Measurements from ENCODE around the gene MEX3A.
"Not testable (repeated sequence)": the region's sequence is repeated elsewhere in the genome, so short reads cannot be mapped to it uniquely, and the experiment has no call there.

Gene MEX3A

DNA sequence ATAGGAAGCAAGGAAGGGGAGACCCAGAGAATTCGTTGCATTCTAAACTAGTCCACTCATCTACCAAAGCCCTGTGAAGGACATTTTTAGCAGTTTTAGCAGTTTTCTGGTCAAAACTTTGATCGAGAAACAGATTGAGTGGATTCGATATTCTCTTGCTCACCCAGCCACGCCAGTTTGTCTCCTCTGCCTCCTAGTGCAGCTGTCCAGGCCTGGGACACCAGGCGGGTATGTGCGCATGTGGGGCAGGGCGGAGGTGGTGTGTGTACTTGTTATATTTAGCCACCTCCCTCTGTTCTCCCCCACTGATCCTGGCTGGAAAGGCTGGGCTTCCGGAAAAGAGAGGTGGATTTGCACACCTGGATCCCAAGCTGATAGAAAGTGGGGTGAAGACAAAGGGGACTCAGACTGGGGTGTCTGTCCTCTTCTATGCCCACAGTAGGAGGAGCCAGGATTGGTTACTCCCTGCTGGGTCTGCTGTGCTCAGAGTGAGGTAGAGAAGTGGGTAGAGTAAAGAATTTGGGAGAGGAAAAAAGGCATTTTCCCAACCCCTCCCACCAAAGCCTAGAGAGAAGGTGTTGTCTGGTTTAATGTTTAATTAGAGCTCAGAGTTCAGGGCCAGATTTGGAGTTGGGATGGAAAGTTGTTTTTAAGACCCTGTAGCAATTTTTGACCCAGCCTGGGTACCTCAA is 36.1 kb upstream of the MEX3A start:
- no peak for DNase-seq (ENCODE audit: low read depth in 2 of 2)

GRCh38 chr1:156117414-156118176 is 35.3 kb upstream of the MEX3A start:
- DNase-seq (ENCODE audit: low read depth in 2 of 2): no peak

- not testable (repeated sequence) for DNase-seq (ENCODE audit: low read depth in 2 of 2)
Measured at GRCh38 chr1:156116731-156117130, 34.5 kb upstream of the MEX3A start.

- no peak for DNase-seq (ENCODE audit: low read depth in 2 of 2)
Measured at GRCh38 chr1:156115514-156116374, 33.5 kb upstream of the MEX3A start.

- no peak for DNase-seq (ENCODE audit: low read depth in 2 of 2)
Measured at GRCh38 chr1:156114919-156115513, 32.8 kb upstream of the MEX3A start.

- peak; percentile 65 to 72 for DNase-seq (ENCODE audit: low read depth in 2 of 2)
Measured at GRCh38 chr1:156114101-156114918, 32.0 kb upstream of the MEX3A start, which contains the start of gene LMNA. LMNA (plus strand) TSS chr1:156114711; CDS start chr1:156114919, 208 bp downstream.

GRCh38 chr1:156113282-156113950 is 31.2 kb upstream of the MEX3A start:
- no peak for DNase-seq (ENCODE audit: low read depth in 2 of 2)

DNA sequence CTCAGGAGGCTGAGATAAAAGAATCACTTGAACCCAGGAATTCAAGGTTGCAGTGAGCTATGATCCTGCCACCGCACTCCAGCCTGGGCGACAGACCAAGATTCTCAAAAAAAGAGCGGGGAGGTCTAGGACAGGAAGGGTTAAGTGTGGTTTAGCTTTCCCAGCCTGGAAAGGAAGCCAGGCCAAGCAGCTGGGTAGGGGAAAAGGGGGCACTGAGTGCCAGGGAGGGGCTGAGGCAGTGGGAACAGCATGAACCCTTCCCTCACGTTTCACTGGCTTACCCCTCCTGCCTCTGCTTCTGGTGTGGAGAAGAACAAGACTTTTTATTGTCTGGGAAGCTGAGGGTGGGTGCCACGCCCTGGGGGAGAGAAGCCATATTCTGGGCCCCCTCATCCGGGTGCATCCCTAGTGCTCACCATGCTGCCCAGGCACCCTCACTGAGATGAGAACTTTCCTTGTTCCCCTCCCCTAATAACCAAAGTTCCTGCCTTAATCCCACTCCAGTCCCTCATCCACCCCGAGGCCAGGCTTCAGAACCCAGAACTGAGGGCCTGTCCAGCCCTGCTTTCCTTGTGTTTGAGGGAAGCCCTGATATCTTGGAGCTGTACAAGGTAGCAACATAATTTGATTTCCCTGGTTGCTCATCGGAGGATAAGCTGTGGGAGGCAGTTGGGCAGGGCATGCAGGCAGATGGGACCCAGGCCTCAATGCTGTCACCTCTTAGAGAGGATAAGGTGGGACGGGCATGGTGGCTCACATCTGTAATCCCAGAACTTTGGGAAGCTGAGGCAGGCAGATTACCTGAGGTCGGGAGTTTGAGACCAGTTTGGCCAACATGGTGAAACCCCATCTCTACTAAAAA is 30.2 kb upstream of the MEX3A start:
- no peak for DNase-seq (ENCODE audit: low read depth in 2 of 2)

DNA sequence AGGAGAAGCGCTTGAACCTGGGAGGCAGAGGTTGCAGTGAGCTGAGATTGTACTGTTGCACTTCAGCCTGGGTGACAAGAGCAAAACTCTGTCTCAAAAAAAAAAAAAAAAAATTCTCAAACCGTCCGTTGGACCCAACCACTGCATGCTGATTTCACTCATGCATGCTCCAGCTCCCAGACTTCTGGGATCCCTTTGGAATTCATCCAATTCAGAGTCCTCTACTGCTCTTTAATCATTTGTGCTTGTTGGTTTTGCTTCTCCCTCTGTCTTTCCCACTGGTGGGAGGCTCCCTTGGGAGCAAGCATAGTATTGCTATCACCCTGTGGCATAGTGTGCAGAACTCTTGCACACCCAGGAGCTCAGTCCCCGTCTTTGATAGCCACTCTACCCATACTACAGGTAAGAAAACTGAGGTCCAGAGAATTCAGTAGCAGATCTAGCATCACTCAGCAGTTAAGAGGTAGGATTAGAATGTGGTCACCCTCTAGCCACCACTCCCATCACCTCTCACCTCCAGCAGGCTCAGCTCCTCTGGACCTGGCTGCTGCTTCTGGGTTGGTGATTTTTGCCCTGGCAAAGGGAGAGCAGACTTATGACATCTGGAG is 29.2 kb upstream of the MEX3A start:
- no peak for DNase-seq (ENCODE audit: low read depth in 2 of 2)

- DNase-seq (ENCODE audit: low read depth in 2 of 2): no peak
Measured at GRCh38 chr1:156110252-156110651, 28.0 kb upstream of the MEX3A start.

- DNase-seq (ENCODE audit: low read depth in 2 of 2): no peak
Measured at GRCh38 chr1:156108664-156109241, 26.5 kb upstream of the MEX3A start.

- DNase-seq (ENCODE audit: low read depth in 2 of 2): no peak
Measured at GRCh38 chr1:156108057-156108456, 25.8 kb upstream of the MEX3A start.

GRCh38 chr1:156106624-156107488 is 24.6 kb upstream of the MEX3A start:
- no peak for DNase-seq (ENCODE audit: low read depth in 2 of 2)

- DNase-seq (ENCODE audit: low read depth in 2 of 2): no peak
Measured at GRCh38 chr1:156104861-156105832, 22.9 kb upstream of the MEX3A start.

GRCh38 chr1:156104065-156104810 is 22.0 kb upstream of the MEX3A start:
- no peak for DNase-seq (ENCODE audit: low read depth in 2 of 2)

DNA sequence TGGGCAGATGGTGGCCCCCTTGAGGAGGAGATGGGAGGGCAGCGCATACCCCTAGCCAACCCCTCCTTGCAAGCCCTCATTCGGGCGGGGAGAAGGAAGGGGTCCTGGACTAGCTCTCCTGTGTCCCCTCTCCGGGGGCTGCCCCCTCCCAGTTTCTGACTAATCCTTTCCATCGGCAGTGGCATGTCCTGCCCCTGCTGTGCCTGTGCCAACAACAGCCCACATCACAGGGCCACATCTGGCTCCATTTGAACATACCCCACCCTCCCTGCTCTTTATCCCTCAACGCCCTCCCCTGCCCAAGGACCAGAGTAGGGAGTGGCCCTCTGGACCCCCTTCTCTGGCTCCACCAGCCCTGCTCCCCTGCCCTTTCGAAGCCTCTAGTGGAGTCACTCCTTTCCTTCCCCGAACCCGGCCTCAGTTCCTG is 21.3 kb upstream of the MEX3A start:
- DNase-seq (ENCODE audit: low read depth in 2 of 2): no peak

Data from stimulated activated CD4-positive, alpha-beta T cell treated with anti-CD3 and anti-CD28 coated beads, Interleukin-1b, Interleukin-23, amount 100 ng/mL, for 4 hours (primary cell).